WTC11 (cell line): ENCODE data around the gene CADM1. TPM values are rescaled to one million over a fixed set of nuclear protein-coding genes. Genes with fewer than 3 reads are reported as not detected.

Experiments used
- ATAC-seq: fragments of 200-7000 bp; cut with Tn5 transposase; 2 replicates; pipeline ENCODE4 v1.10.0; 2021; ENCODE audit warnings: mild to moderate bottlenecking, moderate library complexity
- CTCF ChIA-PET: fragments of 300-600 bp; sonication (Branson Sonifier 250); formaldehyde crosslinking; loops from one replicate; lab custom pipeline; 2021; ENCODE audit warnings: antibody characterized with exemption; lab: Charles Lee
- POLR2A ChIA-PET: fragments of 350-600 bp; sonication (Branson Sonifier 250); formaldehyde crosslinking; loops from one replicate; lab custom pipeline; 2021; ENCODE audit warnings: antibody characterized with exemption; lab: Charles Lee
- DNase-seq: peaks from one replicate; pipeline ENCODE4 v3.0.0; 2021; ENCODE audit warnings: low spot score
- H3K27ac Mint-ChIP-seq: 2 replicates; pipeline ENCODE4 v1.8.0; 2021; ENCODE audit warnings: mixed read lengths
- H3K27me3 Mint-ChIP-seq: 2 replicates; pipeline ENCODE4 v1.8.0; 2021; ENCODE audit warnings: low read depth, mild to moderate bottlenecking, moderate library complexity, mixed read lengths
- H3K36me3 Mint-ChIP-seq: 2 replicates; pipeline ENCODE4 v1.8.0; 2021; ENCODE audit warnings: mixed read lengths
- H3K4me1 Mint-ChIP-seq: 2 replicates; pipeline ENCODE4 v1.8.0; 2022; ENCODE audit warnings: mixed read lengths
- H3K4me3 Mint-ChIP-seq: 2 replicates; pipeline ENCODE4 v1.8.0; 2021; ENCODE audit warnings: mild to moderate bottlenecking, moderate library complexity, mixed read lengths
- H3K9me3 Mint-ChIP-seq: 2 replicates; pipeline ENCODE4 v1.8.0; 2021; ENCODE audit warnings: mixed read lengths
- CBFB ChIP-seq: sonication (generic); formaldehyde crosslinking; IDR thresholded peaks from 2 replicates; pipeline ENCODE4 v1.8.1; 2022; ENCODE audit warnings: mild to moderate bottlenecking, low read depth, missing genetic modification reagents
- HMGA2 ChIP-seq: fragments of 250-450 bp; sonication (Bioruptor Pico); IDR thresholded peaks from 2 replicates; pipeline ENCODE4 v1.4.0; 2021; ENCODE audit warnings: mild to moderate bottlenecking, moderate library complexity
- KAT7 ChIP-seq: sonication (generic); formaldehyde crosslinking; IDR thresholded peaks from 2 replicates; pipeline ENCODE4 v1.8.1; 2023; ENCODE audit warnings: missing genetic modification reagents, mild to moderate bottlenecking, borderline replicate concordance
- MAX ChIP-seq: sonication (generic); formaldehyde crosslinking; IDR thresholded peaks from 2 replicates; pipeline ENCODE4 v1.8.0; 2022; ENCODE audit warnings: mild to moderate bottlenecking, missing genetic modification reagents
- MYBL2 ChIP-seq: sonication (generic); formaldehyde crosslinking; IDR thresholded peaks from 2 replicates; pipeline ENCODE4 v1.8.1; 2023; ENCODE audit warnings: mild to moderate bottlenecking, moderate library complexity, missing genetic modification reagents
- TP53 ChIP-seq: sonication (generic); formaldehyde crosslinking; IDR thresholded peaks from 2 replicates; pipeline ENCODE4 v1.8.1; 2023; ENCODE audit warnings: mild to moderate bottlenecking, missing genetic modification reagents
- ZNF121 ChIP-seq: sonication (generic); formaldehyde crosslinking; IDR thresholded peaks from 2 replicates; pipeline ENCODE4 v1.8.0; 2023; ENCODE audit warnings: missing genetic modification reagents
- ZNF232 ChIP-seq: sonication (generic); formaldehyde crosslinking; IDR thresholded peaks from 2 replicates; pipeline ENCODE4 v1.8.0; 2022; ENCODE audit warnings: mild to moderate bottlenecking, missing genetic modification reagents
- ZNF263 ChIP-seq: sonication (generic); formaldehyde crosslinking; IDR thresholded peaks from 2 replicates; pipeline ENCODE4 v1.8.1; 2022; ENCODE audit warnings: low read depth, mild to moderate bottlenecking, moderate library complexity, missing genetic modification reagents
- ZNF416 ChIP-seq: fragments of 250-450 bp; sonication (Bioruptor Pico); IDR thresholded peaks from 2 replicates; pipeline ENCODE4 v1.9.0; 2021; ENCODE audit warnings: mild to moderate bottlenecking, inconsistent platforms
- ZNF532 ChIP-seq: fragments of 250-450 bp; sonication (Bioruptor Pico); IDR thresholded peaks from 2 replicates; pipeline ENCODE4 v1.9.0; 2021; ENCODE audit warnings: mild to moderate bottlenecking, borderline replicate concordance
- total RNA-seq: library from RNA; stranded (reverse); gene quantifications from 3 replicates; pipeline ENCODE4 v1.2.3, GENCODE V29; 2021
- TF ChIP-seq, protein P1 (sequence below): fragments of 200-600 bp; IDR thresholded peaks from 2 replicates; pipeline ENCODE4 v1.8.0; 2022; ENCODE audit warnings: antibody characterized with exemption
- TF ChIP-seq, protein P2 (sequence below): sonication (generic); formaldehyde crosslinking; IDR thresholded peaks from 2 replicates; pipeline ENCODE4 v1.8.1; 2023; ENCODE audit warnings: mild to moderate bottlenecking, moderate library complexity, missing genetic modification reagents
- TF ChIP-seq, protein P3 (sequence below): sonication (generic); formaldehyde crosslinking; IDR thresholded peaks from 2 replicates; pipeline ENCODE4 v1.8.0; 2022; ENCODE audit warnings: missing genetic modification reagents
- TF ChIP-seq, protein P4 (sequence below): fragments of 250-450 bp; sonication (Bioruptor Pico); IDR thresholded peaks from 2 replicates; pipeline ENCODE4 v1.9.0; 2021; ENCODE audit warnings: mild to moderate bottlenecking
- TF ChIP-seq, protein P5 (sequence below): fragments of 250-450 bp; sonication (Bioruptor Pico); IDR thresholded peaks from 2 replicates; pipeline ENCODE4 v1.9.0; 2021; ENCODE audit warnings: mild to moderate bottlenecking

Gene CADM1
- total RNA-seq, 1 experiment from 2014 or later = 26.8 TPM

GRCh38 chr11:115183136-115183535, 321.1 kb downstream of the CADM1 start:
- CTCF ChIA-PET = interaction anchor here (1.1 to 3.1 kb wide), 2 partner anchors 33 to 444 kb away, joined by 4 to 12 read pairs; no protein-coding TSS in a partner anchor
- POLR2A ChIA-PET = no interaction called here
- no peak for TF ChIP-seq CBFB (CRISPR knock-in tag)
- TF ChIP-seq TP53 (CRISPR knock-in tag) = no peak
- TF ChIP-seq, protein P1, sequence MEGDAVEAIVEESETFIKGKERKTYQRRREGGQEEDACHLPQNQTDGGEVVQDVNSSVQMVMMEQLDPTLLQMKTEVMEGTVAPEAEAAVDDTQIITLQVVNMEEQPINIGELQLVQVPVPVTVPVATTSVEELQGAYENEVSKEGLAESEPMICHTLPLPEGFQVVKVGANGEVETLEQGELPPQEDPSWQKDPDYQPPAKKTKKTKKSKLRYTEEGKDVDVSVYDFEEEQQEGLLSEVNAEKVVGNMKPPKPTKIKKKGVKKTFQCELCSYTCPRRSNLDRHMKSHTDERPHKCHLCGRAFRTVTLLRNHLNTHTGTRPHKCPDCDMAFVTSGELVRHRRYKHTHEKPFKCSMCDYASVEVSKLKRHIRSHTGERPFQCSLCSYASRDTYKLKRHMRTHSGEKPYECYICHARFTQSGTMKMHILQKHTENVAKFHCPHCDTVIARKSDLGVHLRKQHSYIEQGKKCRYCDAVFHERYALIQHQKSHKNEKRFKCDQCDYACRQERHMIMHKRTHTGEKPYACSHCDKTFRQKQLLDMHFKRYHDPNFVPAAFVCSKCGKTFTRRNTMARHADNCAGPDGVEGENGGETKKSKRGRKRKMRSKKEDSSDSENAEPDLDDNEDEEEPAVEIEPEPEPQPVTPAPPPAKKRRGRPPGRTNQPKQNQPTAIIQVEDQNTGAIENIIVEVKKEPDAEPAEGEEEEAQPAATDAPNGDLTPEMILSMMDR = no peak
- TF ChIP-seq HMGA2 (CRISPR knock-in tag) = no peak
- no peak for TF ChIP-seq KAT7 (CRISPR knock-in tag)
- TF ChIP-seq, protein P2, sequence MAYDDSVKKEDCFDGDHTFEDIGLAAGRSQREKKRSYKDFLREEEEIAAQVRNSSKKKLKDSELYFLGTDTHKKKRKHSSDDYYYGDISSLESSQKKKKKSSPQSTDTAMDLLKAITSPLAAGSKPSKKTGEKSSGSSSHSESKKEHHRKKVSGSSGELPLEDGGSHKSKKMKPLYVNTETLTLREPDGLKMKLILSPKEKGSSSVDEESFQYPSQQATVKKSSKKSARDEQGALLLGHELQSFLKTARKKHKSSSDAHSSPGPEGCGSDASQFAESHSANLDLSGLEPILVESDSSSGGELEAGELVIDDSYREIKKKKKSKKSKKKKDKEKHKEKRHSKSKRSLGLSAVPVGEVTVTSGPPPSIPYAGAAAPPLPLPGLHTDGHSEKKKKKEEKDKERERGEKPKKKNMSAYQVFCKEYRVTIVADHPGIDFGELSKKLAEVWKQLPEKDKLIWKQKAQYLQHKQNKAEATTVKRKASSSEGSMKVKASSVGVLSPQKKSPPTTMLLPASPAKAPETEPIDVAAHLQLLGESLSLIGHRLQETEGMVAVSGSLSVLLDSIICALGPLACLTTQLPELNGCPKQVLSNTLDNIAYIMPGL = no peak
- no peak for TF ChIP-seq ZNF121 (CRISPR knock-in tag)
- no peak for TF ChIP-seq MYBL2
- TF ChIP-seq ZNF232 (CRISPR knock-in tag) = no peak
- no peak for TF ChIP-seq ZNF416 (CRISPR knock-in tag)
- TF ChIP-seq, protein P3, sequence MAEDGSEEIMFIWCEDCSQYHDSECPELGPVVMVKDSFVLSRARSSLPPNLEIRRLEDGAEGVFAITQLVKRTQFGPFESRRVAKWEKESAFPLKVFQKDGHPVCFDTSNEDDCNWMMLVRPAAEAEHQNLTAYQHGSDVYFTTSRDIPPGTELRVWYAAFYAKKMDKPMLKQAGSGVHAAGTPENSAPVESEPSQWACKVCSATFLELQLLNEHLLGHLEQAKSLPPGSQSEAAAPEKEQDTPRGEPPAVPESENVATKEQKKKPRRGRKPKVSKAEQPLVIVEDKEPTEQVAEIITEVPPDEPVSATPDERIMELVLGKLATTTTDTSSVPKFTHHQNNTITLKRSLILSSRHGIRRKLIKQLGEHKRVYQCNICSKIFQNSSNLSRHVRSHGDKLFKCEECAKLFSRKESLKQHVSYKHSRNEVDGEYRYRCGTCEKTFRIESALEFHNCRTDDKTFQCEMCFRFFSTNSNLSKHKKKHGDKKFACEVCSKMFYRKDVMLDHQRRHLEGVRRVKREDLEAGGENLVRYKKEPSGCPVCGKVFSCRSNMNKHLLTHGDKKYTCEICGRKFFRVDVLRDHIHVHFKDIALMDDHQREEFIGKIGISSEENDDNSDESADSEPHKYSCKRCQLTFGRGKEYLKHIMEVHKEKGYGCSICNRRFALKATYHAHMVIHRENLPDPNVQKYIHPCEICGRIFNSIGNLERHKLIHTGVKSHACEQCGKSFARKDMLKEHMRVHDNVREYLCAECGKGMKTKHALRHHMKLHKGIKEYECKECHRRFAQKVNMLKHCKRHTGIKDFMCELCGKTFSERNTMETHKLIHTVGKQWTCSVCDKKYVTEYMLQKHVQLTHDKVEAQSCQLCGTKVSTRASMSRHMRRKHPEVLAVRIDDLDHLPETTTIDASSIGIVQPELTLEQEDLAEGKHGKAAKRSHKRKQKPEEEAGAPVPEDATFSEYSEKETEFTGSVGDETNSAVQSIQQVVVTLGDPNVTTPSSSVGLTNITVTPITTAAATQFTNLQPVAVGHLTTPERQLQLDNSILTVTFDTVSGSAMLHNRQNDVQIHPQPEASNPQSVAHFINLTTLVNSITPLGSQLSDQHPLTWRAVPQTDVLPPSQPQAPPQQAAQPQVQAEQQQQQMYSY (CRISPR knock-in tag) = no peak
- TF ChIP-seq, protein P4, sequence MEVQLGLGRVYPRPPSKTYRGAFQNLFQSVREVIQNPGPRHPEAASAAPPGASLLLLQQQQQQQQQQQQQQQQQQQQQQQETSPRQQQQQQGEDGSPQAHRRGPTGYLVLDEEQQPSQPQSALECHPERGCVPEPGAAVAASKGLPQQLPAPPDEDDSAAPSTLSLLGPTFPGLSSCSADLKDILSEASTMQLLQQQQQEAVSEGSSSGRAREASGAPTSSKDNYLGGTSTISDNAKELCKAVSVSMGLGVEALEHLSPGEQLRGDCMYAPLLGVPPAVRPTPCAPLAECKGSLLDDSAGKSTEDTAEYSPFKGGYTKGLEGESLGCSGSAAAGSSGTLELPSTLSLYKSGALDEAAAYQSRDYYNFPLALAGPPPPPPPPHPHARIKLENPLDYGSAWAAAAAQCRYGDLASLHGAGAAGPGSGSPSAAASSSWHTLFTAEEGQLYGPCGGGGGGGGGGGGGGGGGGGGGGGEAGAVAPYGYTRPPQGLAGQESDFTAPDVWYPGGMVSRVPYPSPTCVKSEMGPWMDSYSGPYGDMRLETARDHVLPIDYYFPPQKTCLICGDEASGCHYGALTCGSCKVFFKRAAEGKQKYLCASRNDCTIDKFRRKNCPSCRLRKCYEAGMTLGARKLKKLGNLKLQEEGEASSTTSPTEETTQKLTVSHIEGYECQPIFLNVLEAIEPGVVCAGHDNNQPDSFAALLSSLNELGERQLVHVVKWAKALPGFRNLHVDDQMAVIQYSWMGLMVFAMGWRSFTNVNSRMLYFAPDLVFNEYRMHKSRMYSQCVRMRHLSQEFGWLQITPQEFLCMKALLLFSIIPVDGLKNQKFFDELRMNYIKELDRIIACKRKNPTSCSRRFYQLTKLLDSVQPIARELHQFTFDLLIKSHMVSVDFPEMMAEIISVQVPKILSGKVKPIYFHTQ (CRISPR knock-in tag) = no peak
- TF ChIP-seq ZNF263 (CRISPR knock-in tag) = no peak
- TF ChIP-seq MAX (CRISPR knock-in tag) = no peak
- TF ChIP-seq, protein P5, sequence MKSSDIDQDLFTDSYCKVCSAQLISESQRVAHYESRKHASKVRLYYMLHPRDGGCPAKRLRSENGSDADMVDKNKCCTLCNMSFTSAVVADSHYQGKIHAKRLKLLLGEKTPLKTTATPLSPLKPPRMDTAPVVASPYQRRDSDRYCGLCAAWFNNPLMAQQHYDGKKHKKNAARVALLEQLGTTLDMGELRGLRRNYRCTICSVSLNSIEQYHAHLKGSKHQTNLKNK = no peak
- no peak for TF ChIP-seq ZNF532
- ATAC-seq (no peak), DNase-seq (no peak)
- Mint-ChIP-seq H3K4me1 (peaks cover 13% of the 10 kb centered on the region), H3K27me3 (peaks cover 3% of the 10 kb centered on the region; the same call in 1 of the 2 replicates), H3K9me3 (no peaks in the 10 kb centered on the region), H3K4me3 (no peak overlapping the region), H3K36me3 (no peaks in the 10 kb centered on the region), H3K27ac (no peak overlapping the region)
